Measurements from ENCODE around the gene CEP112.

CEP112 gene

GRCh38 chr17:65918916-65919315, 273.0 kb downstream of the CEP112 start:
- no peak for FAIRE-seq

- FAIRE-seq, result no peak
Measured at GRCh38 chr17:65918500-65918899, 273.4 kb downstream of the CEP112 start.

GRCh38 chr17:65917560-65917959, 274.4 kb downstream of the CEP112 start:
- no peak for FAIRE-seq

GRCh38 chr17:65916425-65916824, 275.5 kb downstream of the CEP112 start:
- no peak for FAIRE-seq

- no peak for FAIRE-seq
Measured at GRCh38 chr17:65914784-65915342, 277.1 kb downstream of the CEP112 start.

GRCh38 chr17:65913326-65913850, 278.5 kb downstream of the CEP112 start:
- no peak for FAIRE-seq

- no peak for FAIRE-seq
Measured at GRCh38 chr17:65910836-65911235, 281.1 kb downstream of the CEP112 start.

GRCh38 chr17:65902831-65903522, 289.0 kb downstream of the CEP112 start:
- no peak for FAIRE-seq

GRCh38 chr17:65902155-65902554, 289.8 kb downstream of the CEP112 start:
- FAIRE-seq, result no peak

- FAIRE-seq, result no peak
Measured at GRCh38 chr17:65901394-65901793, 290.5 kb downstream of the CEP112 start.

- no peak for FAIRE-seq
Measured at GRCh38 chr17:65900216-65900615, 291.7 kb downstream of the CEP112 start.

GRCh38 chr17:65898651-65899050, 293.3 kb downstream of the CEP112 start:
- no peak for FAIRE-seq

- FAIRE-seq, result no peak
Measured at GRCh38 chr17:65896889-65897288, 295.0 kb downstream of the CEP112 start.

GRCh38 chr17:65895969-65896368, 296.0 kb downstream of the CEP112 start:
- no peak for FAIRE-seq

- no peak for FAIRE-seq
Measured at GRCh38 chr17:65893692-65894279, 298.1 kb downstream of the CEP112 start.

- FAIRE-seq, result no peak
Measured at GRCh38 chr17:65892912-65893377, 299.0 kb downstream of the CEP112 start.

GRCh38 chr17:65891231-65891735, 300.6 kb downstream of the CEP112 start:
- FAIRE-seq, result no peak

GRCh38 chr17:65888649-65889048, 303.3 kb downstream of the CEP112 start:
- no peak for FAIRE-seq

- FAIRE-seq, result no peak
Measured at GRCh38 chr17:65886315-65887245, 305.4 kb downstream of the CEP112 start.

- no peak for FAIRE-seq
Measured at GRCh38 chr17:65885541-65886312, 306.2 kb downstream of the CEP112 start.

- no peak for FAIRE-seq
Measured at GRCh38 chr17:65876985-65877384, 314.9 kb downstream of the CEP112 start.

- FAIRE-seq, result no peak
Measured at GRCh38 chr17:65868881-65869280, 323.1 kb downstream of the CEP112 start.

Measured in TTC549 (cell line).